Liver (tissue), 3 donors: ENCODE measurements around the gene OVCH1.

ENCODE experiments used
- RAD21 ChIP-seq, 2 donors: IDR thresholded peaks; 2 replicates each; pipeline ENCODE4 v1.6.1; 2016; ENCODE audit warnings: antibody characterized with exemption in 2 of 2, mild to moderate bottlenecking in 2 of 2
- YY1 ChIP-seq: IDR thresholded peaks from 2 replicates; pipeline ENCODE4 v1.6.1; 2016; ENCODE audit warnings: antibody characterized with exemption, mild to moderate bottlenecking
- ZBTB33 ChIP-seq: IDR thresholded peaks from 2 replicates; pipeline ENCODE4 v1.6.1; 2016; ENCODE audit warnings: antibody characterized with exemption
- TF ChIP-seq, protein P1 (sequence below): fragments of 150-350 bp; IDR thresholded peaks from 2 replicates; pipeline ENCODE4 v1.5.1; 2017; ENCODE audit warnings: improper control_type of control experiment, low read depth, low read length; ENCODE audit not compliant: missing input control
- TF ChIP-seq, protein P2 (sequence below): IDR thresholded peaks from 2 replicates; pipeline ENCODE4 v1.6.1; 2016; ENCODE audit warnings: antibody characterized with exemption, mild to moderate bottlenecking
- donor health status: healthy.
- donor health status: healthy.

GRCh38 chr12:29531471-29531870, 34.0 kb upstream of the OVCH1 start:
- TF ChIP-seq, protein P1, sequence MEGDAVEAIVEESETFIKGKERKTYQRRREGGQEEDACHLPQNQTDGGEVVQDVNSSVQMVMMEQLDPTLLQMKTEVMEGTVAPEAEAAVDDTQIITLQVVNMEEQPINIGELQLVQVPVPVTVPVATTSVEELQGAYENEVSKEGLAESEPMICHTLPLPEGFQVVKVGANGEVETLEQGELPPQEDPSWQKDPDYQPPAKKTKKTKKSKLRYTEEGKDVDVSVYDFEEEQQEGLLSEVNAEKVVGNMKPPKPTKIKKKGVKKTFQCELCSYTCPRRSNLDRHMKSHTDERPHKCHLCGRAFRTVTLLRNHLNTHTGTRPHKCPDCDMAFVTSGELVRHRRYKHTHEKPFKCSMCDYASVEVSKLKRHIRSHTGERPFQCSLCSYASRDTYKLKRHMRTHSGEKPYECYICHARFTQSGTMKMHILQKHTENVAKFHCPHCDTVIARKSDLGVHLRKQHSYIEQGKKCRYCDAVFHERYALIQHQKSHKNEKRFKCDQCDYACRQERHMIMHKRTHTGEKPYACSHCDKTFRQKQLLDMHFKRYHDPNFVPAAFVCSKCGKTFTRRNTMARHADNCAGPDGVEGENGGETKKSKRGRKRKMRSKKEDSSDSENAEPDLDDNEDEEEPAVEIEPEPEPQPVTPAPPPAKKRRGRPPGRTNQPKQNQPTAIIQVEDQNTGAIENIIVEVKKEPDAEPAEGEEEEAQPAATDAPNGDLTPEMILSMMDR: no peak
- TF ChIP-seq ZBTB33 (no peak), YY1 (no peak), RAD21 (IDR thresholded peaks at IDR 0.05) (no peak)
- TF ChIP-seq, protein P2, sequence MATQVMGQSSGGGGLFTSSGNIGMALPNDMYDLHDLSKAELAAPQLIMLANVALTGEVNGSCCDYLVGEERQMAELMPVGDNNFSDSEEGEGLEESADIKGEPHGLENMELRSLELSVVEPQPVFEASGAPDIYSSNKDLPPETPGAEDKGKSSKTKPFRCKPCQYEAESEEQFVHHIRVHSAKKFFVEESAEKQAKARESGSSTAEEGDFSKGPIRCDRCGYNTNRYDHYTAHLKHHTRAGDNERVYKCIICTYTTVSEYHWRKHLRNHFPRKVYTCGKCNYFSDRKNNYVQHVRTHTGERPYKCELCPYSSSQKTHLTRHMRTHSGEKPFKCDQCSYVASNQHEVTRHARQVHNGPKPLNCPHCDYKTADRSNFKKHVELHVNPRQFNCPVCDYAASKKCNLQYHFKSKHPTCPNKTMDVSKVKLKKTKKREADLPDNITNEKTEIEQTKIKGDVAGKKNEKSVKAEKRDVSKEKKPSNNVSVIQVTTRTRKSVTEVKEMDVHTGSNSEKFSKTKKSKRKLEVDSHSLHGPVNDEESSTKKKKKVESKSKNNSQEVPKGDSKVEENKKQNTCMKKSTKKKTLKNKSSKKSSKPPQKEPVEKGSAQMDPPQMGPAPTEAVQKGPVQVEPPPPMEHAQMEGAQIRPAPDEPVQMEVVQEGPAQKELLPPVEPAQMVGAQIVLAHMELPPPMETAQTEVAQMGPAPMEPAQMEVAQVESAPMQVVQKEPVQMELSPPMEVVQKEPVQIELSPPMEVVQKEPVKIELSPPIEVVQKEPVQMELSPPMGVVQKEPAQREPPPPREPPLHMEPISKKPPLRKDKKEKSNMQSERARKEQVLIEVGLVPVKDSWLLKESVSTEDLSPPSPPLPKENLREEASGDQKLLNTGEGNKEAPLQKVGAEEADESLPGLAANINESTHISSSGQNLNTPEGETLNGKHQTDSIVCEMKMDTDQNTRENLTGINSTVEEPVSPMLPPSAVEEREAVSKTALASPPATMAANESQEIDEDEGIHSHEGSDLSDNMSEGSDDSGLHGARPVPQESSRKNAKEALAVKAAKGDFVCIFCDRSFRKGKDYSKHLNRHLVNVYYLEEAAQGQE: no peak
